Spinal cord (tissue), 10 donors: ENCODE results near the gene LRRC8C. TPM values are rescaled to one million over a fixed set of nuclear protein-coding genes. Genes with fewer than 3 reads are reported as not detected.
A peak's percentile ranks its signal among the peaks of the same experiment; 100 is the strongest.

Experiments
- DNase-seq, 6 donors: peaks; one replicate each; pipeline versions ENCODE4 v3.0.0 to v3.0.0-alpha.2; 2013 to 2015; ENCODE audit warnings: low spot score in 6 of 6, low read depth in 4 of 6
- H3K27ac ChIP-seq: one replicate; pipeline ENCODE4 v1.5.1; 2013; ENCODE audit warnings: low read depth, low read length, control low read depth
- H3K27me3 ChIP-seq: one replicate; pipeline ENCODE4 v1.6.1; 2013; ENCODE audit warnings: low read length; ENCODE audit not compliant: control insufficient read depth, insufficient read depth
- H3K36me3 ChIP-seq: one replicate; pipeline ENCODE4 v1.6.1; 2013; ENCODE audit warnings: low read length; ENCODE audit not compliant: control insufficient read depth, insufficient read depth
- H3K4me1 ChIP-seq: one replicate; pipeline ENCODE4 v1.6.1; 2013; ENCODE audit warnings: low read length; ENCODE audit not compliant: control insufficient read depth, insufficient read depth
- H3K4me3 ChIP-seq: one replicate; pipeline ENCODE4 v1.5.1; 2013; ENCODE audit warnings: low read depth, low read length, control low read depth
- H3K9me3 ChIP-seq: one replicate; pipeline ENCODE4 v1.6.1; 2013; ENCODE audit warnings: low read length; ENCODE audit not compliant: control insufficient read depth, insufficient read depth
- WGBS: methylation state at CpG from one replicate; pipeline ENCODE4 v1.1.5; 2013; ENCODE audit warnings: missing lambda C conversion rate; ENCODE audit not compliant: insufficient coverage; 5-methylcytosine and 5-hydroxymethylcytosine counted together
- polyA plus RNA-seq, 2 donors: library from polyadenylated mRNA; unstranded; fragments of 120-200 nt; gene quantifications; one replicate each; pipeline ENCODE4 v1.2.1, GENCODE V29; 2013; ENCODE audit not compliant: insufficient read length in 2 of 2
- total RNA-seq, 2 donors: library from RNA; depleted of rRNA in 1 of 2; stranded (reverse); fragments of 120-200 nt in 1 of 2; fragments of >200 nt in 1 of 2; gene quantifications; one replicate each; pipeline versions ENCODE4 v1.2.3 to v1.2.4, GENCODE V29; 2013 to 2014
- donor health status: healthy.

LRRC8C gene
- total and polyA plus RNA-seq, 4 donors = 10.5 to 19.7 (median 17.1) TPM

DNA sequence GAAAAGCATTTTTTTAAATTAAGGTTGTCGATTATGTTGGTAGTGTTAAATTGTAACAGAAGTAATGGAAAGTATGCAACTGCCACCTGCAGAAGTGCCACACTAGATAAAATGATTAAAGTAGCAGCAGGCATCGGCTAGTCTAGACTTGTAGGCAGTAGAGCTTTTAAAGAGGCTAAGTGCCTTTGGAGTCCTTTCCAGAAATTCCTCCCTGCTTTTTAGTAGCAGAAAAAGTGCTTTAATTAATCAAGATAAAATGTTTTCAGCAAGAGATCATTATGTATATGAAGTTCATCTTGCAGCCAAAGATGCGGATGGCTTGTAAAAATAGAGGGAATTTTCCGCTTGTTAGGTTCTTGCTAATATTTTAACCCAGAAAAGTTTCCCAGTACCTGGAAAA is 100.8 kb downstream of the LRRC8C start:
- H3K27me3 ChIP-seq = no peaks in the 10 kb centered on the region
- no peaks in the 10 kb centered on the region for H3K9me3 ChIP-seq
- no peaks in the 10 kb centered on the region for H3K36me3 ChIP-seq
- H3K27ac ChIP-seq = no peak overlapping the region
- H3K4me1 ChIP-seq = no peaks in the 10 kb centered on the region
- H3K4me3 ChIP-seq = no peak overlapping the region
- no CpG with 5 or more reads among the region's 4 CpGs for WGBS
- no peak for DNase-seq

DNA sequence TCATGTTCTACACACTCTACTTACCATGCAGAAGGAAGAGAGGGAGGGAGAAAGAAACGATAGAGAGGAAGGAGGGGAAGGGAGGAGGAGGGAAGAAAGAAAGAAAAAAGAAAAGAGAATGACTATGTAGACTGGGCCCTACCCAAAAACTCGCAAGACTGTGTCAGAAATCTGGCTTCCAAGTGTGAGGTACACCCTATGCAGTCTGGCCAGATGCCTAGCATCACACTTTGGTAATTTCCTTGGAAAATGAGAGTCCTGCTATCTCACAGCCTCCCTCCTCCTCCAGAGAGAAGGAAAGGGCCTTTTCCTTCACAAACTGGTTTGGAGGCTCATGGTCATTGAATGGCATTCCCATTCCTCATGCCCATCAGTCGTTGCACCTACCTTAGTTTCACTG is 101.5 kb downstream of the LRRC8C start:
- no peaks in the 10 kb centered on the region for H3K36me3 ChIP-seq
- H3K4me1 ChIP-seq = no peaks in the 10 kb centered on the region
- H3K27ac ChIP-seq = no peak overlapping the region
- no peak overlapping the region for H3K4me3 ChIP-seq
- peak in 1 of 6 donors; percentile 35 for DNase-seq
- H3K9me3 ChIP-seq = no peaks in the 10 kb centered on the region
- WGBS = 92% methylated on average over 2 of the region's 3 CpGs
- no peaks in the 10 kb centered on the region for H3K27me3 ChIP-seq

DNA sequence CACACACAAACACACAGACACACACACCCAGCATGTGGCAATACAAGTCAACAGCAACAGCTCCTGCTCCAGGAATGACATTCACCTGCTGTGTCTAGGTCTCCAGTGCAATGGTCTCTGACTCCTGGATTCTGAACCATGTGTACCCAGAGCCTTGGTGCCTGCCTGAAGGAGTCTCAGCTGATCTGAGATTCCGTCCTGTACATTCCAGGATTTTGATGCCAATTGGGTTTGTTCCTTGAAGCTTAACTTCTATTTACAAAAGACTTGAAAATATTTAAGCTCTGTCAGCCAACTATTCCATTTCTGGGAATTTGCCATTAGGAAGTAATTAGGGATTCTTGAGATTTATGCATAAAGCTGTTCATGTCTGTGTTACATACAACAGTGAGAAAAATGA is 102.6 kb downstream of the LRRC8C start:
- Histone ChIP-seq H3K9me3 (no peaks in the 10 kb centered on the region), H3K36me3 (no peaks in the 10 kb centered on the region), H3K4me1 (no peaks in the 10 kb centered on the region), H3K27ac (no peak overlapping the region), H3K27me3 (no peaks in the 10 kb centered on the region), H3K4me3 (no peak overlapping the region)
- WGBS = no CpG with 5 or more reads among the region's 1 CpG
- DNase-seq = peak in 2 of 6 donors; percentile 6 to 77

DNA sequence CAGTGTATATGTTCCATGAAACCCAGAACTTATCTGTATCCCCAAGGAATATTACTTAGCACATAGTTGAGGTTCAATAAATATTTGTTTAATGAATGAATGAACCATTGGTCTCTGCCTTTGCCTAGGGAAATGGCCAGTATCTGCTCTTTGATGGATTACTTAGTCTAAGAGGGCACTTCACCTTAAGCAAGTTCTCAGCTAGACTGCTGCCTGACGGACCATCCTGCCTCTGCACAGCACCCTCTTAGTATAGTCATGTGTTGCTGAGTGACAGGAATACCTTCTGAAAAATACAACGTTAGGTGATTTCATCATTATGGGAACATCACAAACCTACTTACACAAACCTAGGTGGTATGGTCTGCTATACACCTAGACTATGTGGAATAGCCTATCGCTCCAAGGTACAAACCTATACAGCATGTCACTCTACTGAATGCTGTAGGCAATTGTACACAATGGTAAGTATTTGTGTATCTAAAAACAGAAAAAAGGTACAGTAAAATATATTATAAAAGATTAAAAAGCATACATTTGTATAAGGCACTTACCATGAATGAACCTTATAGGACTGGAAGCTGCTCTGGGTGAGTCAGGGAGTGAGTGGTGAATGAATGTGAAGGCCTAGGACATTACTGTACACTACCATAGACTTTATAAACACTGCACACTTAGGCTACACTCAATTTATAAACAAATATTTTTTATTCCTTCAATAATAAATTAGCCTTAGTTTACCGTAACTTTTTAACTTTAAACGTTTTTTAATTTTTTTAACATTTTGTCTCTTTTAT is 104.2 kb downstream of the LRRC8C start:
- H3K4me1 ChIP-seq = no peaks in the 10 kb centered on the region
- WGBS = no CpG with 5 or more reads among the region's 5 CpGs
- no peak overlapping the region for H3K4me3 ChIP-seq
- H3K27me3 ChIP-seq = no peaks in the 10 kb centered on the region
- no peak overlapping the region for H3K27ac ChIP-seq
- H3K9me3 ChIP-seq = no peaks in the 10 kb centered on the region
- no peak for DNase-seq
- H3K36me3 ChIP-seq = no peaks in the 10 kb centered on the region

DNA sequence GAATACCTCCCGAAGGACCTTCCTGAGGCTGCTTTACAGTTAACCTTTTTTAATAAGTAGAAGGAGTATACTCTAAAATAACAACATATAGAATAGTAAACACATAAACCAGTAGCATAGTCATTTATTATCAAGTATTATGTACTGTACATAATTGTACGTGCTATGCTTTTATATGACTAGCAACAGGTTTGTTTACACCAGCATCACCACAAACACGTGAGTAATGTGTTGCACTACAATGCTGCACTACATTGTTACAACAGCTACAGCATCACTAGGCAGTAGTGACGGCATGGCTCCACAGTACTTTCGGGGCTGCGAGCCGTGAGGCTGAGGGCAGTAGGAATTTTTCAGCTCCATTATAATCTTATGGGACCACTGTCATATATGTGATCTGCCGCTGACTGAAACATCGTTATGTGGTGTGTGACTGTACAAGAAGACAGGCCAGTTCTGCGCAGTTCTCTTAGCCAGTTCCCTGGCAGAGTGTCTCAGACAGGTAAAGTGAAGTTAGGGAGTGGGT is 105.1 kb downstream of the LRRC8C start:
- Histone ChIP-seq H3K27ac (no peak overlapping the region), H3K27me3 (no peaks in the 10 kb centered on the region), H3K9me3 (no peaks in the 10 kb centered on the region), H3K36me3 (no peaks in the 10 kb centered on the region), H3K4me3 (no peak overlapping the region), H3K4me1 (no peaks in the 10 kb centered on the region)
- no peak for DNase-seq
- WGBS = 95% methylated on average over 4 of the region's 10 CpGs

DNA sequence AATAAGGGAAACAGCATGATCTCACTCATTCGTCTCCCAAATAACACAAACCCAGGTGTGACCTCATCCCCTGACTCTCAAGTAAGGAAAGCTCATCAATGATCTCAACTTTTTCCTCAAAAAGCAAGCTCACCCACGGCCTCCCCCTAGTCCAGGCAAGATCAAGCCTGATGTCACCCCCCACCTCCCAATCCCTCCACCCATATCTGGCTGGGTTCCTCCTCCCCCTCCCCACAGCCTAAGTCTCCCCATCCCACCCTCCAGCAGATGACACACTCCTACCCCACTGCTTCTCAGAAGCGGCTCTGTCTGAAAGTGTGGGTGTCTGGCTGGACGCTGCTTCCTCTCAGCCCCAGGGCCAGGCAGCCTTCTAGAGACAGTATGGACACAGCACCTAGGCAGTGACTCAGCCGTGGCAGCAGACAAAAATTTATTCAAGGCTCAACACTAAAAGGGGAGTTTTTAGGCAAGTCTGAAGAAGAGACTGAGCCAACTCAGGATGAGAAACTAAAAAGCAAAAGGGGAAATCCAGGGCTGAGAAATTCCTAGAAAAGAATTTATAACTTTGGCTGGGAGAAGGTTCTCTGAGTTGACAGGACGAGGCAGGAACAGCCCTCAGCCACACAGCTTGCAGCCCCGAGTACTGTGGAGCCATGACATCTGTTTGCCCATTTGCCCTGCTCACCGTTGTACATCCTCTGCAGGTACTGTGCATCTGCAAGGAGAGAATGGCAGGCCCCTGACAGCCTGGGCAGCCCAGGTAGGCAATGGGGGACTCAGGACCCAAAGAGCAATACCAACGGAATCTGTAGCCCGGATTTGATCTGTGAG is 106.3 kb downstream of the LRRC8C start:
- Histone ChIP-seq H3K4me3 (no peak overlapping the region), H3K4me1 (no peaks in the 10 kb centered on the region), H3K36me3 (no peaks in the 10 kb centered on the region), H3K27ac (no peak overlapping the region), H3K27me3 (no peaks in the 10 kb centered on the region), H3K9me3 (no peaks in the 10 kb centered on the region)
- no peak for DNase-seq
- 83% methylated on average over 8 of the region's 10 CpGs for WGBS

DNA sequence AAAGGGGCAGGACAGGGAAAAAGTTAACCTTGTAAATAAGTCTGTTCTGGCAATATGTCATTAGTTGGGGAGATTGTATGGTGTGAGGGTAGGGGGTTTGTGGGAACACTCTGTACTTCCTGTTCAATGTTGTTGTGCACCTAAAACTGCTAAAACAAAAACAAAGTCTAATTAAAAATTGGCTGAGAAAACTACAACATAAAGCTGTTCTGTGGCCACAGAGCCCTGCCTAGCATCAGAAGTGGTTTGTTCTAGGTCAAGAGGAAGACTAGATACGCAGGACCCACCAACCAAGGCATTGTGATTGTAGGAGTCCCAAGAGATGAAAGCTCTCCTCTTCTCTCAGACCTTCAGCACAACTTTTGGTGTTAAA is 106.9 kb downstream of the LRRC8C start:
- no CpG with 5 or more reads among the region's 1 CpG for WGBS
- no peaks in the 10 kb centered on the region for H3K27me3 ChIP-seq

DNA sequence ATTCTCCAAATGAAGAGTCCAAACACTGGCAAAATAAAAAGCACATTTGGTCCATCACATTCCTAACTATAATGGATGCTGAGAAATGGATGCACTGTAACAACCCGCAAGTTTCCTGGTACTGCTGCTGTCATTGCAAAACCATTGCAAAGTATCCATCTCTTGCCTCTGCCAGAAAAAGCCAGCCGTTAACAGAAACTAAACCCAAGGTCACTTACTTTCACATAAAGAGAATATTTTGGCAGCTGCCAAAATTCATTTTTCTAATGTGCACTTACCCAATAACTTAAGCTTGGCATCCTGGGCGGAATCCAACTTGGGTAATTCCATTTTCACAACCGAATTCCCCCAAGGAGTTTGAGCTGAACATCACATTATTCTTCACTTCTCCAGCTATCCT is 110.9 kb downstream of the LRRC8C start:
- Histone ChIP-seq H3K36me3 (no peaks in the 10 kb centered on the region), H3K9me3 (no peaks in the 10 kb centered on the region), H3K27ac (no peak overlapping the region), H3K4me1 (no peaks in the 10 kb centered on the region), H3K27me3 (no peaks in the 10 kb centered on the region), H3K4me3 (no peak overlapping the region)
- peak in 1 of 6 donors; percentile 19 for DNase-seq
- 96% methylated on average over 4 of the region's 4 CpGs for WGBS

More for the DNA sequence above, 106.9 kb downstream of the LRRC8C start:
- Histone ChIP-seq H3K4me1 (no peaks in the 10 kb centered on the region), H3K27ac (no peak overlapping the region), H3K9me3 (no peaks in the 10 kb centered on the region), H3K4me3 (no peak overlapping the region), H3K36me3 (no peaks in the 10 kb centered on the region)
- DNase-seq = no peak

DNA sequence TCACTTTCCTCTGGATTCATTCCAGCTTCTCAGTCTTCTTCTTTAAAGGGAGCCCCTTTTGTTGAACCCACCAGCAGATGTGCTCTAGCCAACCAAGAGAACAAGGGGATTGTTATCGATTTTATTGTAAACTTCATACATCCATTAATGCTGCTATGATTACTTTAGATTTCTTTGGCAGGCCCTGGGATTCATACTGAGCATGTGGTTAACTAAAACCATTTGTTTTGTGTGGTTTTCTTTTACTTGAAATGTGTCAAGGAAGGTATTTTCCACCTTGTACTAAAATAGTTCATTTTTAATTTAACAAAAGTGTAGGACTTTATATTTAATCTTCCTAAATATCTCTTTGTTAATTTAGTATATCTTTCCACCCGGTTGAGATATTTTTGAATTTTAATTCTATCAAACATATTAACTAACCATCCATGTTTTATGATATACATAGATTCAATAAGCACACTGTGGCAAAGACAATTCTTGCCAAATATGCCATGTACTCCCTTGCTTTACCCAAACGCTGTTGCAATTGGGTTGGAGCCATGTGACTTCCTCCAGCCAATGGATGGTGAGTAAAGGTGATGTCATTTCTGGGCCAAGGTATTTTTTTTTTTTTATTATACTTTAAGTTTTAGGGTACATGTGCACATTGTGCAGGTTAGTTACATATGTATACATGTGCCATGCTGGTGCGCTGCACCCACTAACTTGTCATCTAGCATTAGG is 113.7 kb downstream of the LRRC8C start:
- Histone ChIP-seq H3K4me1 (no peaks in the 10 kb centered on the region), H3K9me3 (no peaks in the 10 kb centered on the region), H3K27ac (no peak overlapping the region), H3K27me3 (no peaks in the 10 kb centered on the region), H3K36me3 (no peaks in the 10 kb centered on the region), H3K4me3 (no peak overlapping the region)
- DNase-seq = no peak
- no CpG with 5 or more reads among the region's 4 CpGs for WGBS
